PC-3 (cell line): Measurements from ENCODE around the gene ZSWIM1. TPM values are rescaled to one million over a fixed set of nuclear protein-coding genes. Genes with fewer than 3 reads are reported as not detected.

Experiments
- ATAC-seq: fragments of 200-7000 bp; cut with Tn5 transposase; 2 replicates; pipeline ENCODE4 v1.9.1; 2020; ENCODE audit warnings: mild to moderate bottlenecking, moderate library complexity
- BruUV-seq: library from RNA; stranded (reverse); fragments of 400-500 nt; replicated peaks from 2 replicates; lab custom pipeline; 2021; lab: Mats Ljungman, UMichigan
- CTCF ChIA-PET: fragments of 300-600 bp; sonication (Branson Sonifier 250); formaldehyde crosslinking; loops from one replicate; lab custom pipeline; 2022; ENCODE audit warnings: antibody characterized with exemption; lab: Charles Lee
- POLR2A ChIA-PET: fragments of 300-600 bp; sonication (Branson Sonifier 250); formaldehyde crosslinking; loops from one replicate; lab custom pipeline; 2022; ENCODE audit warnings: antibody characterized with exemption; ENCODE audit not compliant: unreplicated experiment; lab: Charles Lee
- DNase-seq: peaks from one replicate; pipeline ENCODE4 v3.0.0-alpha.2; 2015
- H2AFZ ChIP-seq: fragments of 300-600 bp; sonication (generic); 2 replicates; pipeline ENCODE4 v1.6.0; 2016; ENCODE audit warnings: antibody characterized with exemption, low read length
- H3F3A ChIP-seq: fragments of 300-600 bp; sonication (generic); one replicate; pipeline ENCODE4 v1.6.0; 2017; ENCODE audit warnings: antibody characterized with exemption, low read length, control low read depth, mild to moderate bottlenecking; ENCODE audit not compliant: unreplicated experiment
- H3K27ac ChIP-seq: fragments of 300-600 bp; sonication (generic); 2 replicates; pipeline ENCODE4 v1.5.1; 2016; ENCODE audit warnings: mild to moderate bottlenecking, low read length
- H3K27me3 ChIP-seq: fragments of 300-600 bp; sonication (generic); 2 replicates; pipeline ENCODE4 v1.6.1; 2016; ENCODE audit warnings: low read length, mixed read lengths
- H3K36me3 ChIP-seq: fragments of 300-600 bp; sonication (generic); 2 replicates; pipeline ENCODE4 v1.6.1; 2016; ENCODE audit warnings: low read depth, mixed run types, low read length, mixed read lengths
- H3K4me1 ChIP-seq: fragments of 300-600 bp; sonication (generic); 2 replicates; pipeline ENCODE4 v1.5.1; 2016; ENCODE audit warnings: low read length; ENCODE audit not compliant: insufficient read depth
- H3K4me2 ChIP-seq: fragments of 300-600 bp; sonication (generic); 2 replicates; pipeline ENCODE4 v1.6.0; 2016; ENCODE audit warnings: low read length
- H3K4me3 ChIP-seq: fragments of 300-600 bp; sonication (generic); 2 replicates; pipeline ENCODE4 v1.5.1; 2016; ENCODE audit warnings: mild to moderate bottlenecking, low read length, mixed read lengths
- H3K79me2 ChIP-seq: fragments of 300-600 bp; sonication (generic); 2 replicates; pipeline ENCODE4 v1.6.1; 2017; ENCODE audit warnings: low read length, mixed read lengths
- H3K9ac ChIP-seq: fragments of 300-600 bp; sonication (generic); 2 replicates; pipeline ENCODE4 v1.6.0; 2016; ENCODE audit warnings: mild to moderate bottlenecking, low read length
- H3K9me2 ChIP-seq: fragments of 300-600 bp; sonication (generic); replicated peaks from 2 replicates; pipeline ENCODE4 v1.6.1; 2016; ENCODE audit warnings: mixed run types, low read length, mixed read lengths
- H3K9me3 ChIP-seq: fragments of 300-600 bp; sonication (generic); 2 replicates; pipeline ENCODE4 v1.6.1; 2016; ENCODE audit warnings: low read length, mixed read lengths
- H4K20me1 ChIP-seq: fragments of 300-600 bp; sonication (generic); 2 replicates; pipeline ENCODE4 v1.6.1; 2016; ENCODE audit warnings: low read length, mixed read lengths
- CTCF ChIP-seq: fragments of 300-600 bp; sonication (generic); conservative IDR thresholded peaks from 2 replicates; pipeline ENCODE4 v1.5.1; 2017; ENCODE audit warnings: antibody characterized with exemption, low read depth, mild to moderate bottlenecking, low read length
- EZH2 ChIP-seq: fragments of 300-600 bp; sonication (generic); IDR thresholded peaks from one replicate; pipeline ENCODE4 v1.6.1; 2017; ENCODE audit warnings: antibody characterized with exemption, mild to moderate bottlenecking, low read length; ENCODE audit not compliant: unreplicated experiment
- EZH2phosphoT487 ChIP-seq: fragments of 300-600 bp; sonication (generic); IDR thresholded peaks from 2 replicates; pipeline ENCODE4 v1.6.1; 2018; ENCODE audit warnings: mild to moderate bottlenecking, antibody characterized with exemption, low read length, borderline replicate concordance
- intact Hi-C: fragments of 100-400 bp; cut with micrococcal nuclease; formaldehyde crosslinking; loops from 2 replicates; pipeline ENCODE4 v1.9.0; 2023
- total RNA-seq: library from RNA; depleted of rRNA; stranded (reverse); fragments of >200 nt; gene quantifications from 2 replicates; pipeline ENCODE4 v1.2.3, GENCODE V29; 2014

ZSWIM1 gene
- total RNA-seq, 1 experiment from 2014 or later: 16.3 TPM

GRCh38 chr20:45866454-45866853 lies 14.6 kb upstream of the ZSWIM1 start:
- ATAC-seq (no peak), DNase-seq (no peak)
- Histone ChIP-seq H3K9ac (no peak overlapping the region), H3K9me2 (no peaks in the 10 kb centered on the region), H4K20me1 (no peaks in the 10 kb centered on the region), H2AFZ (no peak overlapping the region), H3K4me1 (peaks cover 18% of the 10 kb centered on the region), H3K27me3 (no peaks in the 10 kb centered on the region), H3K79me2 (no peaks in the 10 kb centered on the region), H3F3A (peaks cover 2% of the 10 kb centered on the region), H3K4me2 (no peak overlapping the region), H3K9me3 (no peaks in the 10 kb centered on the region), H3K27ac (peak overlapping the region; percentile 85; the same call in 1 of the 2 replicates), H3K36me3 (no peaks in the 10 kb centered on the region), H3K4me3 (no peak overlapping the region)
- intact Hi-C loops: no loop called here
- ChIA-PET CTCF (no interaction called here), POLR2A (no interaction called here)
- TF ChIP-seq CTCF (no peak), EZH2 (no peak), EZH2phosphoT487 (no peak)
- no TSS peak for BruUV-seq

- Histone ChIP-seq H3K9me3 (no peaks in the 10 kb centered on the region), H3K9ac (peak overlapping the region; percentile 35), H3F3A (peaks cover 2% of the 10 kb centered on the region), H4K20me1 (no peaks in the 10 kb centered on the region), H3K27ac (peak overlapping the region; percentile 85), H2AFZ (peak overlapping the region; percentile 14; the same call in 1 of the 2 replicates), H3K4me1 (peaks cover 22% of the 10 kb centered on the region), H3K9me2 (no peaks in the 10 kb centered on the region), H3K79me2 (no peaks in the 10 kb centered on the region), H3K27me3 (no peaks in the 10 kb centered on the region), H3K4me3 (peak overlapping the region; percentile 8), H3K4me2 (peak overlapping the region; percentile 62), H3K36me3 (no peaks in the 10 kb centered on the region)
- ATAC-seq (peak; percentile 29), DNase-seq (no peak)
- POLR2A ChIA-PET: interaction anchor here (0.6 to 0.9 kb wide), 7 partner anchors 14 to 343 kb away, joined by 3 to 7 read pairs (median 5); partner anchors contain the start of gene ZSWIM1
- no peak for TF ChIP-seq EZH2phosphoT487
- TF ChIP-seq EZH2: no peak
- TF ChIP-seq CTCF: no peak
- TSS peak; percentile 99 for BruUV-seq
- CTCF ChIA-PET: interaction anchor here (0.6 kb wide), 1 partner anchor 69 kb away, joined by 3 read pairs; no protein-coding TSS in a partner anchor
- intact Hi-C loops: loop anchor here (1.0 kb wide), 1 partner anchor 31 kb away; no protein-coding TSS in a partner anchor
These were observed 13.8 kb upstream of the ZSWIM1 start for GRCh38 chr20:45867136-45867818.

- no peak for TF ChIP-seq EZH2phosphoT487
- TF ChIP-seq CTCF: no peak
- no peak for TF ChIP-seq EZH2
- H3F3A ChIP-seq: peaks cover 2% of the 10 kb centered on the region
- intact Hi-C loops: loop anchor here (1.0 kb wide), 1 partner anchor 31 kb away; no protein-coding TSS in a partner anchor
- no peaks in the 10 kb centered on the region for H3K79me2 ChIP-seq
- H4K20me1 ChIP-seq: no peaks in the 10 kb centered on the region
- H3K9me3 ChIP-seq: no peaks in the 10 kb centered on the region
- H3K9ac ChIP-seq: peak overlapping the region; percentile 35
- POLR2A ChIA-PET: interaction anchor here (0.6 to 0.9 kb wide), 7 partner anchors 13 to 343 kb away, joined by 3 to 7 read pairs (median 5); partner anchors contain the start of gene ZSWIM1
- DNase-seq (peak; percentile 91), ATAC-seq (peak; percentile 94)
- peak overlapping the region; percentile 62 for H3K4me2 ChIP-seq
- peak overlapping the region; percentile 8; the same call in 1 of the 2 replicates for H3K4me3 ChIP-seq
- no TSS peak for BruUV-seq
- no peaks in the 10 kb centered on the region for H3K9me2 ChIP-seq
- H3K4me1 ChIP-seq: peaks cover 28% of the 10 kb centered on the region
- peak overlapping the region; percentile 85 for H3K27ac ChIP-seq
- H2AFZ ChIP-seq: peak overlapping the region; percentile 14; the same call in 1 of the 2 replicates
- no peaks in the 10 kb centered on the region for H3K27me3 ChIP-seq
- H3K36me3 ChIP-seq: no peaks in the 10 kb centered on the region
- CTCF ChIA-PET: interaction anchor here (0.6 kb wide), 1 partner anchor 68 kb away, joined by 3 read pairs; no protein-coding TSS in a partner anchor
These were observed 13.2 kb upstream of the ZSWIM1 start for GRCh38 chr20:45867819-45868176.
